HG03565 (cell line): ENCODE measurements around the gene PAPSS1.

Experiments
- ATAC-seq: cut with Tn5 transposase; IDR thresholded peaks from one replicate; pipeline ENCODE4 v1.9.1; 2021; ENCODE audit warnings: mild to moderate bottlenecking, moderate library complexity; ENCODE audit not compliant: unreplicated experiment

PAPSS1 gene

DNA sequence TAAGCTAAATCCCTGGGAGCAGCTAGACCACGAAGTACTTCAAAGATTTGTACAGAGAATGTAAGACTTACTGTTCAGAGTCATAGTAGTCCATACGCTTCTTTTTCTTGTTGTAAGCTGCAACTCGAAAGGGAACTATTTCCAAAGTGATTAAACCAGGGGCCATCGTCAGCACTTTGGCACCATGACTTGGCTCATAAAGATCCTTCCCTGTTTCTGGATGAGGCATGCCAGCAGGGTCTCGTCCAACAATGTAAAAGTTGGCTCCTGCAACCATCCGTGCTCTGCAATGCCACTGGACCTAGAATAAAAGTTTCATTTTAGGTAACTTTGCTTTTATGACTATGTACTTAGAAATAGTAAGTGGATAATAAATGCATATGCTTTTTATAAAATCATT is 88.5 kb downstream of the PAPSS1 start:
- ATAC-seq: no peak

DNA sequence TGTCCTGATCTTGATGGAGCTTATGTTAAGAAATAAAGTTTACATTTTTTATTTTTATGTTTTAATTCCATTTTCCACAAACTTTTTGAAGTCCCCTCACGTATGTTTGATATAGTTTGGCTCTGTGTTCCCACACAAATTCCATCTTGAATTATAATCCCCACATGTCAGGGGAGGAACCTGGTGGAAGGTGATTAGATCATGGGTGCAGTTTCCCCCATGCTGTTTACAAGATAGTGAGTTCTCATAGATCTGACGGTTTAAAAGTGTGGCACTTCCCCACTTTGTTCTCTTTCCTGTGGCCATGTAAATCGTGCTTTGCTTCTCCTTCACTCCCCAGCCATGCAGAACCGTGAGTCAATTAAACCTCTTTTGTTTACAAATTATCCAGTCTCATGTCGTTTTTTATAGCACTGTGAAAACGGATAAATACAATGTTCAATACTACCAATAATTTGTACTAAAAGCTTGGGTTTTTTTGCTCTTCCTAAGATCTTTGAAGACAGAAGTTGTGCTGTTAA is 89.8 kb downstream of the PAPSS1 start:
- ATAC-seq: no peak

DNA sequence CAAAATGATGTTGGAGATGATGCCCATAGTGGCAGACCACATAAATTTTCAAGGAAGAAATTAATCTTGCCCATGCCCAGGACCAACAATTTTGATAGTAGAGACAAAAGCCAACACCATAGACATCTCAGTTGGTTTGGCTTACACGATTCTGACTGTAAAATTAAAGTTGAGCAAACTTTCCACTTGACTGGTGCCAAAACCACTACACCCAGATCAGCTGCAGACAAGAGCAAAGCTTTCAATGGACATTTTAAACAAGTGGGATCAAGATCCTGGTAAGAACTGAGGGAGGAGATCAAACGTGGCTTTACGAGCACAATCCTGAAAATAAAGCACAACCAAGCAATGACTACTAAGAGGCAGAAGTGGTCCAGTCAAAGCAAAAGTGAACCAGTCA is 90.7 kb downstream of the PAPSS1 start:
- no peak for ATAC-seq

DNA sequence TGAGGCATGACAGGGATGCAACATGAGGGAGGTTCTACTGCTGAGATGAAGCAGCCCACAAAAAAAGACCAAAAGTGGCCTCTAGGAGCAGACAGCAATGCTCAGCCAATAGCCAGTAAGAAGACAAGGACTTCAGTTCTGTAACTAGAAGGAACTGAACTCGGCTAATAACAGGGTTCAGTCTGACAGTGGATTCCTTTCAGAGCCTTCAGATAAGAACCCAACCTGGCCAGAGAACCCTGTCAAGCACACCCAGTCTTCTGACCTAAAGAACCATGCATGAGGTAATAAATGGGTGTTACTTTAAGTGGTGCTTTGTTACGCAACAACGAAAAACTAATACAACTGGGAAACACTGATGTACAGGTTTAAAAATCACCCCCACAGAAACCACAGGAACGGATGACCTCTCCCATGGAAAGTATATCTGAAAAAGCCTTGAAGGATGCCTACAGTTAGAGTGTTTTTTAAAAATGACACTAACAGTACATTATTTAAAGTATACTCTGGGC is 94.6 kb downstream of the PAPSS1 start:
- no peak for ATAC-seq

DNA sequence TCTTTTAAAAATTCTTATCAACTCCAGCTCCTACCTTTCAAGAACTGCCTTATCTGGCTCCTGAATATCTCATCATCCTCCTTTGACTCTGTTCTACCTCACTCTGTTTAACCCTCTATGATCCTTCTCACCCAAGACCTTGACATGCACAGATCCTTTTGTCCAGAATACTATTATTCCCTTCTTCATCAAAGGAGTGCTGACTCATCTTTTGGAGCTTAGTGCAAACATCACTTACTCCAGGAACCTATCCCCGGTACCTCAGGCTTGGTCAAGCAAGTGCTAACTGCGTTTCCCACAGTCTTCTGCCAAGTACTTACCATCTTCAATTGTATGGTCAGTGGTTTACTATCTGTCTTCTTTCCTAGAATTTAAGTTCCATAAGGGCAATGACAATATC is 96.0 kb downstream of the PAPSS1 start:
- ATAC-seq: no peak

DNA sequence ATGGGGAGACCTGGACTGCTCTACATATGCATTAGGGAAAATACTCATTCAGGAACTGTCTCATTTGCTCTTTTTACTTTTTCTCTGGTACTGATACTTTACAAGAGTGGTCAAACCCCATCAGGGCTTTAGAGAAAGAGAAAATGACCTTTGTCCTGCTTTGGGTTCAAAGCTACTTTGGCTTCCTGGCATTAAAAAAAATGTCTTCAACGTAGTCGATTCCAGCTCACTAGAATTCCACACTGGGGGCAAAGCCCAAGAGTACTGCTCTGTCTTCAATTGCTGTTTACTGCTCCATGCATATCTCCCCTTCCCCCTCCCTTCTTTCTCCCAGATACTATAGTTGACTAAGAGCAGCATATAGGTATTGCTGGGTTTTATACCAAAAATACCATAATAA is 98.0 kb downstream of the PAPSS1 start:
- no peak for ATAC-seq

DNA sequence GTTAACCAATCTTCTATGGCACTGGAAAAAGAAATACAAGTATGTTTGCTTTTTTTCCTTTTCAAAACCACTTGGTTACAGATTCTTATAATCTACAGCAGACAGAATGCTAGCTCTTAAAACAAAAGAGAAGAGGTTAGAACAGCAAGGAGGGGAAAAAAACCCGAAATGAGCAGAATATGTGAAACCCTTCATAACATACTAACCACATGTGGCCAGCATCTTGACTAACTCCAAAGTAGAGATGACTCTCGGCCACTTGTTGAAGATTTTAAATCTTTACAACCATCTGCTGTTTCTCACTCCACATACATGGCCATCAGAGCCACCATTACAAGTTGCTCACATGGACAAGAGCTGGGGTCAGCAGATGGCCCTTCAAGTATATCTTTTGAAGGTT is 100.3 kb downstream of the PAPSS1 start:
- no peak for ATAC-seq

DNA sequence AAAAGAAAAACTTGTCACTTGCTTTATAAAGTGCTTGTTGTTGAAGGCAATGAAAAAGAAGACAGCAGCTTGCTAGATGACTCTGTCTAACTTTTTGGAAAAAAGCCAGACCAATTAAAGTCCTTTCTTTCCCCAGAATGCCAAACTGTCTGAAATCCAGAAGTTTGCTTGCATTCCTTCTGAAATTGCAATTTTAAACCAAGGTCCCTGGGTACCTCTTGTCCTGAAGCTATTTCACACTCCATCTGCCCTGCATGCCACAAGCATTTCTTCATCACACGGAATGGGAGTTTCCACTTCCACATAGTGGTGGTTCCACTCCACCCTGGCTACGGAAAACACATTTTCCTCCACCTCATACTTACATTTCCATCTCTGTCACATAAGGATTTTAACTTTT is 101.0 kb downstream of the PAPSS1 start:
- no peak for ATAC-seq

DNA sequence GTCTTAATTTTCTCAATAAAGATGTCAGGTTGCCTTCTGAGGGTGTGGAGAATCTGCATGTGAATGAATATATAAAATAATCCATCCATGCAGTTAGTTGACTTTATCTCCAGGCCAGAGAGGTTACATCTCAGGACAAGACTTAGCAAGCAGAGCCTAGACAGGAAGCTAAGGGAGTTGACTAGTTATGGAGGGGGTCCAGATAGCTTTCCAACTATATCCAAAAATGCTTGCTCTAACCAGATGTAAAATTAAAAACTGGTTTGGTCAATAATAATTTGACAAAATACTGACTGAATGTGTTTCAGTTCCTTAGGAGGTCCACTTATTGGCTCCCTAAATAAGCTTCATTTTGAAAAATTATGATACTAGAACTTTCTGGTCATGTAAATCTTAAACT is 101.4 kb downstream of the PAPSS1 start:
- ATAC-seq: no peak

DNA sequence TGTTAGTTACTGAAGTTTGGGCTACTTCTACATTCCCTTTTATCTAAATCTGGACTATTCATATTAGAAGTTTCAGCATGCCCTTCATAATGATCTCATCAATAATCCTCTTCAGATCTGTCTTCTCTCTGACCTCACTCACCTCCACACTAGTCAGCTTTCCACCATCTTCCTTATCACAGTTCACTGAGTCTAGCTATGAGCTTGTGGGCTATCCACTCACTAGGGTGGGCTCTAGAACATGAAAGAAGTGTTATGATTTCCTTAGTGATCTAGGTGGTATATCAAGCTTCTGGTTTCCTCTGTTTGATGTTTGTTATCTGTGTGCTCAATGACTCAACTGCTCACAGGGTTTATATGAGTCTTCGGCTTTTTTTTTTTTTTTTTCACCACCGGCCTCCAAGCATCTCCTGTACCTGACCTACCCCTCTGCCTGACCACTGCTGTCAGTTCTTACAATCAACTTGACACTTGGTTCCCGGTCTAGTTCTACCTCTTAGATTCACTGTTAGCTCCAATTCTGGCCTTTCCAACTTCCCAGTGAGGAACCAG is 103.1 kb downstream of the PAPSS1 start:
- ATAC-seq: no peak

DNA sequence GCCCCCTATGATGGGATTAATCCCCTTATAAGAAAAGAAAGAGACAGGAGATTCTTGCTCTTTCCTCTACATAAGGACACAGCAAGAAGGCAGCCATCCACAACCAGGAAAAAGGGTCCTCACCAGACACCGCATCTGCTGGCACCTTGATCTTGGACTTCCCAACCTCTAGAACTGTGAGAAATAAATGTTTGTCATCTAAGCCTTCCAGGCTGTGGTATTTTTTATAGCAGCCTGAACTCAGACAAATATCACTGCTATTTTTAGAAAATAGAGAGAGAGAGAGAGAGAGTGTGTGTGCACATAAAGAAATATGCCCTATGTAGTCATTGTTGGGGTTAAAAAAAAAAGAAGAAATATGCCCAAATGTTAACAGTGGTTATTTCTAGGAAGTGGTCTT is 104.2 kb downstream of the PAPSS1 start:
- no peak for ATAC-seq

DNA sequence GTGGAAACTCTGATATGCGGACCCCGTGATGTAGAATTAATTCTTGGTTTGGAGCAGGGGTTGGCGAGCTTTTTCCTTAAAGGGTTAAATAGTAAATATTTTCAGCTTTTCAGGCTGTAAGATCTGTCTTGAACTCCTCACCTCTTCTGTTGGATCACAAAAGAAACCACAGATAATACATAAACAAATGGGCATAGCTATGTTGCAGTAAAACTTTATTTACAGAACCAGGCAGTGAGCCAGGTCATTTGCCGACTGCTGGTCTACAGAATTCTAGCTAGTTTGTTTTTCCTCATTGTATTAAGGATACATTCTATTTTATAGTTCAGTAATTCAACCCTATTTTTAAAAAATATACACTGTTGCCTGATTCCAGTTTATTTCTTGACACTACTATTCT is 116.6 kb downstream of the PAPSS1 start:
- no peak for ATAC-seq

DNA sequence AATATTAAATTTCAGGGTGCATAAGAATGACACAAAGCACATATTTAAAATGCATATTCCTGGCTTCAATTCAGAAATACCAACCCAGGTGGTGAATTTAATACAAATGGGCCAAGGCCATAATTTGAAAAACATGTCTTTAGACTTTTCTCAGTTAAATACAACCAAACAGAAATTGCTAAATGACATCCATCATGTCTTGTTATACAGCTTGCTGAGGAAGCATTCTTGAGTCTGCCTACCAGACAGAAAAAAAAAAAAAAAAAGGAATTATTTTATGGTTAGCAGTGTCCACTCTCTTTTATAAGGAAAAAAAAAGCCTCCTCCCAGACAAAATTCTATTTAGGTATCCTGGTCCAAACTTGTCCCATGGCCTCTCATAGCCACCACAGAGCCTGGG is 119.1 kb downstream of the PAPSS1 start:
- no peak for ATAC-seq

DNA sequence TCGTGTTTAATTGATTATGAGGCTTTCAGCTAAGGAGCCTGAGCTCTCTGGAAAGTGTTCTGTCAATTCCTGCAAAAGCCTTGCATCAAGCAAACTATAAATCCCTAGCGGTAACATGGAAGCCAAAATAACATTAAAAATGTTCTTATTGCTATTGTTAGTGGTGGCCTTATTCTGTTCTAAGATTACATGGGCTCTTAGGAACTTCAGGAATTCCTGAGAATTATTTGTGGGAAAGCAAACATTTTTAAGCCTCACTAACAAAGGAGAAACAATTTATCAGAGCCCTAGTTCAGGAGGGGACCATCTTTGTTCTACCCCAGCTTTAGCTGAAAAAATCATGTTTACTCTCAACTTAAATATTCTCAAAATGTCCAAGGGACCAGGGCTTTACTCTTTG is 119.6 kb downstream of the PAPSS1 start:
- no peak for ATAC-seq

DNA sequence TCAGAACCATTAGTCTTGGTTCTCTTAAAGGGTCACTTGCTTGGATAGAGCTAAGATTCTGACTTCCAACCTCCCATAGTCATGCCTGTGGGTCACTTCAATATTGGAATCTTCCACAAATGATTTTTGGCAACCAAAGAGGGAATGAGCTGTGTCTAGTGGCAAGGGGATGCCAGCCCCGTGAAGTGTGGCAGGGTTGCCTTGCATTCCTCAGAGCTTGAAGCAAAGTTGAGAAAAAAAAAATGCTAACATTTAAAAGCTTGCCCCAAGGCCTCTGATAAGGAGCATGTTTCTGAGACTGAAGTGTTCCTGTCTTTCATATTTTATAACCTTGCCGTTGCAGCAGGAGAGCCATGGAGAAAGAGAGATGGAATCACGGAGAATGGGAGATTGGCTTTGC is 120.2 kb downstream of the PAPSS1 start:
- no peak for ATAC-seq

DNA sequence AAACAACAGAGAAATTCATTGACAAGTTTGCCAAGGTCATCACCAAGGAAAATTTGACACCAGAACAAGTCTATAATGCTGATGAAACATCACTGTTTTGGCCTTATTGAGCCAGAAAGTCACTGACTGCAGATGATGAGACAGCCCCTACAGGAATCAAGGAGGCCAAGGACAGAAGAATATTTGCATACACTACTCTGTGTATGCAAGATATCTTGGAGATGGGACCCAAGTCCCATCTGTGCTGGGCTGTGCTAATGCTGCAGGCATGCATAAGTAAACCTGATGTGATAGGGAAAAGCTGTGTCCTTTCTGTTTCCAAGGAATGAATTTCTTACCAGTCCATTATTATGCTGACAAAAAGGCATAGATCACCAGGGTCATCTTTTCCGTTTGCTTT is 126.8 kb downstream of the PAPSS1 start:
- ATAC-seq: no peak

DNA sequence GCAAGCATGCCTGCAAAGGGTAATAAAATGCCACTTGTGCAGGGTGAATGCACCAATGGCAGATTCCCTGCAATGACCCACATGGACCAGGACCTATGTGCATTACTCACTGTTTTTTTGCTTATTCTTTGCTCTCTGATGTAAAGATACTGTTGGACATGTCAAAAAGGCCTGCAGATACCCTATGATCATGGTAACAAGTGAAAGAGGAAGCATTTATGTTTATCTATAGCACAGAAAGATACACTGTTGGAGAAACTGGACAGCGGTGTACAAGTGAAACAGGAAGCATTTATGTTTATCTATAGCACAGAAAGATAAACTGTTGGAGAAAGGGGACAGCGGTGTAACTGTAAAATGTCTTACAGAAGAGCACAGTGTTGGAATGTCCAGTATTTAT is 127.5 kb downstream of the PAPSS1 start:
- peak; percentile 96 for ATAC-seq

DNA sequence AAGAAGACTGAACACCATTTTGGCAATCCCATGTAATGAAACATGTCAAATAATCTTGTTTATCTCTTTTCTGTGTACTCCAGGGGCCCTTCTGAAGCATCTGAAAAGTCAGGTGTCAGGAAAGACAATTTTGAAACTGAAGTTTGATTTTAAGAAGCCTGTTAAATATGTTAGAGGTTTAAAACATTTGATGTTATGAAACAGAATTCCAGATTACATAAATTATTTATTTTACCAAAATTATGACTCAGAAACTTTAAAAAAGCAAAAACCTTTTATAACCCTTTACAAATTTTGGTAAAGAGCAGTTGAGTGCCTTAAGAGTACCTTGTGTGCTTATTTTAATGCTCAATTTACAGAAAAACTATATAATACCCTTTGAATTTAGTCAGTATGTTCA is 130.8 kb downstream of the PAPSS1 start:
- no peak for ATAC-seq

DNA sequence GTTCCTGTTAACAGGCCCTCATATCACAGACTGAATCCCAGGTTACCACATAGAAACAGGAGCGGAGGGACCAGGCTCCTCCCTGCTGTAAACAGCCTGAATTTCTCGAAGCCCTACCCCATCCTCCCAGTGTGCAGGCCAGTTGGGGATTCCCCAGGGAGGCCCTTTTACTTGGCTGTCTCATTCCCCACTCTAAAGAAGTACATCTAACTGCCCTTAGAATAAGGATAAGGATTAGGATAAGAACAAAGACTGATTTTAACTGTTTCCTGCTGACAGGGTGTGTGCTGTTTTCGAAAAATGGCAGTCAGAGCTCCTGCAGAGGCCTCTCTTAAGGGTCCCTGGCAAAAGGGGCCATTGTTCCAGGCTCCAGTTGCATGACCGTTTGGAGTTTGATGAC is 133.7 kb downstream of the PAPSS1 start:
- no peak for ATAC-seq

DNA sequence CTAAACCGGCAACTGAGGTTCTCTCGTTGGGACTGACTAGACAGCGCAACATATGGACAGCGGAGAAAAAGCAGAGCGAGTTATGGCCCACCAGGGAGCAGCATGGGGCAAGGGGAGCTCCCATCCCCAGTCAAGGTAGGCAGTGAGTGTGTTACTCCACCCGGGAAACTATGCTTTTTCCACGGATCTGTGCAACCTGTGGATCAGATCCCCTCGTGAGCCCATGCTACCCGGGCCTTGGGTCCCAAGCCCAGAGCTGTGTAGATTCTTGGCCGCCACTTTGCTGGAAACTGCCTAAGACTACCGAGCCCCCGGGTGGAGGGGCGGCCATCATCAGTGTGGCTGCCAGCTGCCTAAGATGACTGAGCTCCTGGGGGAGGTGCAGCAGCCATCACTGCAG is 140.9 kb downstream of the PAPSS1 start:
- no peak for ATAC-seq

DNA sequence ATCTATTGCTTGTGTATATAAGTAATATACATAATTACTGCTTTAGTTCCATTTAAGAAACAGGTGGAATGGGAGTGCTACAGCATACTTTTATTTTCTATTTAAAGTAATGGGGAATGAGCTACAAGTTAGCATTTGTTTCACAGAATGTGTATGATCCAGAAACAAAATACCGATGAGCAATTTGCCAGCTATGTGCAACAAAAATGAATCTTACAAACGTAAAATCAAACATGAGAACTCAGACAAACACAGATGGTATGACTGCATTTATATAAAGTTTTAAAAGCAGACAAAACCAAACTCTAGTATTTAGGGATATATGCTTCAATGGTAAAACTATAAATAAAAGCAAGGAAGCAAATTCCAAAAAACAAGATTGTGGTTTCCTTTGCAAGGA is 141.7 kb downstream of the PAPSS1 start:
- no peak for ATAC-seq

DNA sequence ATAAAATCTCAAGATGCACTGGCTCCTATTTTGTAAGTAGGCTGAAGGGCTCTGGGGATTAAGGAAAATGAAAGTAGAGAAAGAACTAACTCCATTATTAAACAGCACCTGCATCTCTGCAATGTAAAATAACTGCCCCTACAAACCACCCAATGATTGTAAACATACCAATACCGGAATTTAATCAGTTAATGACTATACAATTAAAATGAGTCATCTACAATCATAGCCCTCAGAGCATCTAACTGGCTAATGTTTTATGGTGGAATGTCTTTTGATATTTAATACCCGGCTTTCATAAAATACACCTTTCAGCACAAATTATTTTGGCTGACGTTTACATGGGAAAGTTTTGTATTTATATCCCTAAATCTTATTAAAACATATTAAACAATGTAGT is 142.3 kb downstream of the PAPSS1 start:
- no peak for ATAC-seq

DNA sequence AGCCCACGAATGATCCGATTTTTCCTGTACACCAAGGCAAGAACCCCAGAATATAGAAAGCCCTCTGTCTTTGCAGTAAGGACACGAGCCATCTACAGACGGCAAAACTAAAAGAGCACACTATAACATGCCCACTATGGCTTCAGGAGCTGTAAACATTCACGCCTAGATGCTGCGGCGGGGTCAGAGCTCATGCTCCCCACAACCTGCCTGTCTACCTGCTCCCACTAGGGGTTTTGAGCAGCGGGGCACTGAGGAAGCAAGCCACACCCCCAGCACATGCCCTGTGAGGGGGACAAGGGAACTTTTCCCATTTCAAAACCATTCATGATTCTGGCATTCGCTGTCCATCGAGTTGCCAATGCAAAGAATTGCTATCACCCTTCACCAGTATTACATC is 144.8 kb downstream of the PAPSS1 start:
- ATAC-seq: no peak
